OCI-LY7 (cell line): ENCODE data around the gene ACTG2. TPM values are rescaled to one million over a fixed set of nuclear protein-coding genes. Genes with fewer than 3 reads are reported as not detected.

ENCODE experiments used
- BruUV-seq: library from RNA; stranded (reverse); fragments of 400-500 nt; replicated peaks from 2 replicates; lab custom pipeline; 2021; lab: Mats Ljungman, UMichigan
- CTCF ChIA-PET: fragments of 300-600 bp; sonication (Branson Sonifier 250); formaldehyde crosslinking; loops from one replicate; lab custom pipeline; 2022; ENCODE audit warnings: antibody characterized with exemption; ENCODE audit not compliant: unreplicated experiment; lab: Charles Lee
- POLR2A ChIA-PET: fragments of 300-600 bp; sonication (Branson Sonifier 250); formaldehyde crosslinking; loops from one replicate; lab custom pipeline; 2022; ENCODE audit warnings: antibody characterized with exemption; lab: Charles Lee
- DNase-seq: peaks from one replicate; pipeline ENCODE4 v3.0.0-alpha.2; 2015; ENCODE audit warnings: low spot score
- H2AFZ ChIP-seq: fragments of 200-600 bp; sonication (generic), shearing (Covaris generic); 2 replicates; pipeline ENCODE4 v1.6.1; 2014; ENCODE audit warnings: mild to moderate bottlenecking, antibody characterized with exemption, low read length, moderate library complexity
- H3K27ac ChIP-seq: fragments of 200-600 bp; sonication (generic); 2 replicates; pipeline ENCODE4 v1.5.1; 2014; ENCODE audit warnings: mixed run types, low read depth, mild to moderate bottlenecking, moderate library complexity, low read length, inconsistent platforms; ENCODE audit not compliant: poor library complexity, severe bottlenecking
- H3K36me3 ChIP-seq: fragments of 200-600 bp; sonication (generic); 2 replicates; pipeline ENCODE4 v1.6.1; 2014; ENCODE audit warnings: mild to moderate bottlenecking, antibody characterized with exemption, low read length, moderate library complexity, mixed read lengths; ENCODE audit not compliant: insufficient read depth
- H3K4me1 ChIP-seq: fragments of 200-600 bp; sonication (generic); 2 replicates; pipeline ENCODE4 v1.5.1; 2014; ENCODE audit warnings: mild to moderate bottlenecking, low read length; ENCODE audit not compliant: insufficient read depth, poor library complexity, severe bottlenecking
- H3K4me2 ChIP-seq: fragments of 200-600 bp; sonication (generic); 2 replicates; pipeline ENCODE4 v1.6.1; 2014; ENCODE audit warnings: mild to moderate bottlenecking, low read length
- H3K4me3 ChIP-seq: fragments of 200-600 bp; sonication (generic); 2 replicates; pipeline ENCODE4 v1.5.1; 2014; ENCODE audit warnings: mild to moderate bottlenecking, low read depth, low read length; ENCODE audit not compliant: poor library complexity, severe bottlenecking
- H3K79me2 ChIP-seq: fragments of 200-600 bp; sonication (generic); 2 replicates; pipeline ENCODE4 v1.6.1; 2016; ENCODE audit warnings: low read depth, mild to moderate bottlenecking, low read length, moderate library complexity, mixed read lengths; ENCODE audit not compliant: insufficient read depth
- H3K9me2 ChIP-seq: fragments of 200-600 bp; sonication (generic); 2 replicates; pipeline ENCODE4 v1.6.1; 2016; ENCODE audit warnings: mild to moderate bottlenecking, low read length, mixed read lengths; ENCODE audit not compliant: insufficient read depth
- H3K9me3 ChIP-seq: fragments of 200-600 bp; sonication (generic); 2 replicates; pipeline ENCODE4 v1.6.1; 2014; ENCODE audit warnings: mild to moderate bottlenecking, mixed run types, low read length, mixed read lengths
- H4K20me1 ChIP-seq: fragments of 200-600 bp; sonication (generic); 2 replicates; pipeline ENCODE4 v1.6.1; 2014; ENCODE audit warnings: mild to moderate bottlenecking, antibody characterized with exemption, low read length, moderate library complexity, mixed read lengths; ENCODE audit not compliant: insufficient read depth
- CTCF ChIP-seq: fragments of 200-600 bp; sonication (generic); conservative IDR thresholded peaks from 2 replicates; pipeline ENCODE4 v1.5.1; 2014; ENCODE audit warnings: mild to moderate bottlenecking, antibody characterized with exemption, low read length, moderate library complexity, mixed read lengths
- EZH2phosphoT487 ChIP-seq: fragments of 200-600 bp; sonication (generic); IDR thresholded peaks from 2 replicates; pipeline ENCODE4 v1.6.1; 2018; ENCODE audit warnings: low read depth, borderline replicate concordance, mild to moderate bottlenecking, mixed run types, antibody characterized with exemption, low read length, moderate library complexity, mixed read lengths
- intact Hi-C: fragments of 100-400 bp; cut with micrococcal nuclease; formaldehyde crosslinking; loops from one replicate; pipeline ENCODE4 v1.10.0; 2022; ENCODE audit not compliant: unreplicated experiment
- total RNA-seq, 2 experiments: library from RNA; depleted of rRNA in 1 of 2; stranded (reverse); fragments of >200 nt in 1 of 2; shearing (Covaris generic) in 1 of 2; gene quantifications; 2 replicates each; pipeline ENCODE4 v1.2.3, GENCODE V29; 2014 to 2022

Gene ACTG2
- total RNA-seq, 2 experiments from 2014 or later = not detected

GRCh38 chr2:73961274-73961673, 68.5 kb downstream of the ACTG2 start:
- Histone ChIP-seq H3K27ac (no peak overlapping the region), H3K4me3 (no peak overlapping the region), H3K36me3 (peaks cover 41% of the 10 kb centered on the region), H2AFZ (no peak overlapping the region), H3K9me3 (no peaks in the 10 kb centered on the region), H3K4me2 (no peak overlapping the region), H4K20me1 (no peaks in the 10 kb centered on the region), H3K4me1 (no peaks in the 10 kb centered on the region), H3K9me2 (no peaks in the 10 kb centered on the region), H3K79me2 (no peaks in the 10 kb centered on the region)
- DNase-seq = no peak
- no TSS peak for BruUV-seq
- no peak for TF ChIP-seq EZH2phosphoT487
- no peak for TF ChIP-seq CTCF
- POLR2A ChIA-PET = no interaction called here
- intact Hi-C loops = no loop called here
- CTCF ChIA-PET = no interaction called here

GRCh38 chr2:73961823-73962615, 69.2 kb downstream of the ACTG2 start:
- no peaks in the 10 kb centered on the region for H4K20me1 ChIP-seq
- H3K4me2 ChIP-seq = no peak overlapping the region
- no peak overlapping the region for H3K27ac ChIP-seq
- ChIA-PET POLR2A (no interaction called here), CTCF (no interaction called here)
- H2AFZ ChIP-seq = no peak overlapping the region
- H3K79me2 ChIP-seq = no peaks in the 10 kb centered on the region
- peaks cover 33% of the 10 kb centered on the region for H3K36me3 ChIP-seq
- TF ChIP-seq EZH2phosphoT487 (no peak), CTCF (peak; percentile 57)
- no peaks in the 10 kb centered on the region for H3K9me3 ChIP-seq
- no peaks in the 10 kb centered on the region for H3K4me1 ChIP-seq
- TSS peak; percentile 48 for BruUV-seq
- intact Hi-C loops = no loop called here
- H3K4me3 ChIP-seq = no peak overlapping the region
- H3K9me2 ChIP-seq = no peaks in the 10 kb centered on the region
- no peak for DNase-seq

GRCh38 chr2:73962798-73963197, 70.0 kb downstream of the ACTG2 start:
- BruUV-seq = no TSS peak
- DNase-seq = no peak
- Histone ChIP-seq H3K36me3 (peaks cover 26% of the 10 kb centered on the region), H3K9me3 (no peaks in the 10 kb centered on the region), H3K79me2 (no peaks in the 10 kb centered on the region), H3K27ac (no peak overlapping the region), H2AFZ (no peak overlapping the region), H3K9me2 (no peaks in the 10 kb centered on the region), H3K4me1 (no peaks in the 10 kb centered on the region), H3K4me2 (no peak overlapping the region), H4K20me1 (no peaks in the 10 kb centered on the region), H3K4me3 (no peak overlapping the region)
- TF ChIP-seq CTCF (no peak), EZH2phosphoT487 (no peak)
- POLR2A ChIA-PET = no interaction called here
- intact Hi-C loops = no loop called here
- CTCF ChIA-PET = no interaction called here
